PC-3 (cell line): ENCODE data around the gene FAM120AOS.

Experiments used
- CTCF ChIP-seq: fragments of 300-600 bp; sonication (generic); conservative IDR thresholded peaks from 2 replicates; pipeline ENCODE4 v1.5.1; 2017; ENCODE audit warnings: antibody characterized with exemption, low read depth, mild to moderate bottlenecking, low read length
- EZH2 ChIP-seq: fragments of 300-600 bp; sonication (generic); IDR thresholded peaks from one replicate; pipeline ENCODE4 v1.6.1; 2017; ENCODE audit warnings: antibody characterized with exemption, mild to moderate bottlenecking, low read length; ENCODE audit not compliant: unreplicated experiment
- EZH2phosphoT487 ChIP-seq: fragments of 300-600 bp; sonication (generic); IDR thresholded peaks from 2 replicates; pipeline ENCODE4 v1.6.1; 2018; ENCODE audit warnings: mild to moderate bottlenecking, antibody characterized with exemption, low read length, borderline replicate concordance

- TF ChIP-seq CTCF (no peak), EZH2phosphoT487 (no peak), EZH2 (no peak)
Measured at GRCh38 chr9:93464395-93464794, 11.0 kb upstream of the FAM120AOS start.
